Esophagus muscularis mucosa (tissue), 4 donors: ENCODE results near the gene KPNA5. TPM values are rescaled to one million over a fixed set of nuclear protein-coding genes. Genes with fewer than 3 reads are reported as not detected.
"Not testable (repeated sequence)": the region's sequence is repeated elsewhere in the genome, so short reads cannot be mapped to it uniquely, and the experiment has no call there.

ENCODE experiments used
- DNase-seq: peaks from one replicate; pipeline ENCODE4 v3.0.0-alpha.2; 2017; ENCODE audit errors: extremely low spot score
- H3K27ac ChIP-seq, 4 donors: fragments of 200-600 bp; sonication (generic); replicated peaks in 1 of 4; 1 replicate in 3 of 4; 2 replicates in 1 of 4; pipeline ENCODE4 v1.5.1; 2016 to 2019; ENCODE audit warnings: mild to moderate bottlenecking in 1 of 4
- H3K27me3 ChIP-seq, 4 donors: fragments of 200-600 bp; sonication (generic); one replicate each; pipeline versions ENCODE4 v1.5.1 to v1.6.0; 2016 to 2019
- H3K36me3 ChIP-seq, 4 donors: fragments of 200-600 bp; sonication (generic); one replicate each; pipeline ENCODE4 v1.5.1; 2016 to 2019
- H3K4me1 ChIP-seq, 4 donors: fragments of 200-600 bp; sonication (generic); one replicate each; pipeline ENCODE4 v1.5.1; 2016 to 2019
- H3K4me3 ChIP-seq, 4 donors: fragments of 200-600 bp; sonication (generic); 1 replicate in 2 of 4; 2 replicates in 2 of 4; pipeline ENCODE4 v1.5.1; 2016 to 2019; ENCODE audit warnings: mild to moderate bottlenecking in 4 of 4, moderate library complexity in 1 of 4
- H3K9me3 ChIP-seq, 4 donors: fragments of 200-600 bp; sonication (generic); 1 replicate in 3 of 4; 2 replicates in 1 of 4; pipeline ENCODE4 v1.5.1; 2016 to 2019
- EP300 ChIP-seq: sonication (generic); formaldehyde crosslinking; IDR thresholded peaks from one replicate; pipeline ENCODE4 v1.6.1; 2017; ENCODE audit warnings: antibody characterized with exemption
- POLR2A ChIP-seq: fragments of 450-650 bp; IDR thresholded peaks from one replicate; pipeline ENCODE4 v1.6.1; 2017; ENCODE audit warnings: antibody characterized with exemption, moderate library complexity, mild to moderate bottlenecking, low read depth
- POLR2AphosphoS5 ChIP-seq, 2 donors: sonication (generic); formaldehyde crosslinking; IDR thresholded peaks; one replicate each; pipeline ENCODE4 v1.6.1; 2017; ENCODE audit warnings: antibody characterized with exemption in 2 of 2
- WGBS: methylation state at CpG from one replicate; pipeline ENCODE4 v1.1.5; 2018; 5-methylcytosine and 5-hydroxymethylcytosine counted together
- intact Hi-C: fragments of 100-400 bp; cut with DNase I; formaldehyde crosslinking; loops from one replicate; pipeline ENCODE4 v1.15.1; 2023
- total RNA-seq, 4 donors: library from RNA; depleted of rRNA; stranded (reverse); fragments of >200 nt; gene quantifications; one replicate each; pipeline versions ENCODE4 v1.1.0 to v1.2.1, GENCODE V29; 2016
- TF ChIP-seq, protein P1 (sequence below), 3 experiments: fragments of 200-600 bp in 2 of 3; fragments of 450-650 bp in 1 of 3; sonication (generic) in 2 of 3; IDR thresholded peaks; one replicate each; pipeline ENCODE4 v1.5.1; 2017 to 2019; ENCODE audit warnings: antibody characterized with exemption in 3 of 3, mild to moderate bottlenecking in 2 of 3, moderate library complexity in 1 of 3

Gene KPNA5
- total RNA-seq, 4 donors from 2014 or later, result 8.7 to 15.0 (median 12.7) TPM

DNA sequence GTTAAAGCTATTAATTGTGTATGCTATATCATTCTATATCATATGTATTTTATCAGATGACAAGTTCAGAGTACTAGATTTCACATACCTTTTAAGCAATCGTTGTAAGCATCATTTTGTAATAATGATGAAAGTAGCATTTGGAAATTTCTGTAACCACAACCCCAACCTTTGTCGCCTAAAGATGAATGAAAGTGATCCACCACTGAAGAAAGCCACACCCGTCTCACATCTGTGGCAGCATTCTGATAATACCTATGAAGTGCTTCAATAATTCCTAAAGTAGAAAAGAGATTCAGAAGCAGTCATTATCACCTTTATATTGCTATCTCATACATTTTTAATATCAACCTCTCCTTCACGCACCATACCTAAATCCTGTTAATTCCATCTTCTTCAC is 29.1 kb upstream of the KPNA5 start:
- Histone ChIP-seq H3K27ac (no peak overlapping the region), H3K27me3 (no peaks in the 10 kb centered on the region), H3K9me3 (no peaks in the 10 kb centered on the region), H3K36me3 (peaks cover 4 to 60% (median 17%) of the 10 kb centered on the region in 4 donors), H3K4me3 (no peak overlapping the region), H3K4me1 (no peaks in the 10 kb centered on the region)
- DNase-seq, result no peak
- TF ChIP-seq POLR2AphosphoS5 (IDR thresholded peaks at IDR 0.05) (no peak), EP300 (no peak), POLR2A (no peak)
- TF ChIP-seq, protein P1, sequence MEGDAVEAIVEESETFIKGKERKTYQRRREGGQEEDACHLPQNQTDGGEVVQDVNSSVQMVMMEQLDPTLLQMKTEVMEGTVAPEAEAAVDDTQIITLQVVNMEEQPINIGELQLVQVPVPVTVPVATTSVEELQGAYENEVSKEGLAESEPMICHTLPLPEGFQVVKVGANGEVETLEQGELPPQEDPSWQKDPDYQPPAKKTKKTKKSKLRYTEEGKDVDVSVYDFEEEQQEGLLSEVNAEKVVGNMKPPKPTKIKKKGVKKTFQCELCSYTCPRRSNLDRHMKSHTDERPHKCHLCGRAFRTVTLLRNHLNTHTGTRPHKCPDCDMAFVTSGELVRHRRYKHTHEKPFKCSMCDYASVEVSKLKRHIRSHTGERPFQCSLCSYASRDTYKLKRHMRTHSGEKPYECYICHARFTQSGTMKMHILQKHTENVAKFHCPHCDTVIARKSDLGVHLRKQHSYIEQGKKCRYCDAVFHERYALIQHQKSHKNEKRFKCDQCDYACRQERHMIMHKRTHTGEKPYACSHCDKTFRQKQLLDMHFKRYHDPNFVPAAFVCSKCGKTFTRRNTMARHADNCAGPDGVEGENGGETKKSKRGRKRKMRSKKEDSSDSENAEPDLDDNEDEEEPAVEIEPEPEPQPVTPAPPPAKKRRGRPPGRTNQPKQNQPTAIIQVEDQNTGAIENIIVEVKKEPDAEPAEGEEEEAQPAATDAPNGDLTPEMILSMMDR (IDR thresholded peaks at IDR 0.05), result no peak
- intact Hi-C loops, result no loop called here
- WGBS, result 90% methylated on average over 4 of the region's 4 CpGs

DNA sequence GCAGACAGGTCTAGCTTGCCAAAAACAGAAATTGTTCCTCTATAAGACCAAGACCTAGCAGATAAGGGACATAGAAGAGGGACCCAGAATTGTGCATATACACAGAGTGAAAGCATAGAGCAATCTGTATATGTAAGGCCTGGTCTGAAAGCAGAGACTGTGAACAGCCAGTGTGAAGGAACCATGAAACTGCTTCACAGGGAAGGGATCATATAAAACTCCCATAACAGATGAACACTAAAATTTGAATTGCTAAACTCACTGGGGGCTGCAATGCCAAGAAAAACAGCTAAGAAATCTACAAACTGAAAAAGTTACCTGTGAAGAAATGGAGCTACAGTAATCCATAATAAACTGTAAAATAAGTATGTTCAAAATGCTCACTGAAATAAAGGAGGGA is 19.4 kb upstream of the KPNA5 start:
- Histone ChIP-seq H3K27me3 (no peaks in the 10 kb centered on the region), H3K4me1 (peaks cover 14 to 22% (median 18%) of the 10 kb centered on the region in 4 donors), H3K27ac (no peak overlapping the region), H3K36me3 (peaks cover 0 to 18% (median 12%) of the 10 kb centered on the region in 4 donors), H3K9me3 (no peaks in the 10 kb centered on the region), H3K4me3 (no peak overlapping the region)
- TF ChIP-seq POLR2A, result no peak
- intact Hi-C loops, result no loop called here
- no peak for DNase-seq

DNA sequence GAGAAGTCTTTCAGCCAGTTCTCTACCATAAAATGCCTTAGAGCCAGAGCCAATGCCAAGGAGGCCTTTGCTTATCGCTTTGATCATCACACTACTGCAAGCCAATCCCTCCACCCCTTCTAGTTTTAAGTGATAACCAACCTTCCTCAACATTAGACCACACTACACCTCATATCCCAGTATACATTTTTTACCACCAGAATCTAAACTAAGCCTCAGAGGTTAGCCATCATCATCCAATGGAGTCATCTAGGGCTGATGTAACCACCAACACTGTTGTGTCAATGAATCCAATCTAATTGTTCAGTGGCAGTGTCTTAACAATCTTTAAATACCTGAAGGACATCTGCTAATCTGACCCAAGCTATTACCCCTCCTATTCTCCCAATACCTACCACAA is 18.8 kb upstream of the KPNA5 start:
- DNase-seq, result no peak
- intact Hi-C loops, result no loop called here
- H3K4me1 ChIP-seq, result peaks cover 15 to 28% (median 24%) of the 10 kb centered on the region in 4 donors
- no peak overlapping the region for H3K4me3 ChIP-seq
- no peak overlapping the region for H3K27ac ChIP-seq
- no peaks in the 10 kb centered on the region for H3K9me3 ChIP-seq
- H3K27me3 ChIP-seq, result no peaks in the 10 kb centered on the region
- TF ChIP-seq POLR2A, result no peak
- no peak for TF ChIP-seq POLR2AphosphoS5 (IDR thresholded peaks at IDR 0.05)
- TF ChIP-seq, protein P1 (IDR thresholded peaks at IDR 0.05), result no peak
- TF ChIP-seq EP300, result no peak
- H3K36me3 ChIP-seq, result peaks cover 0 to 16% (median 12%) of the 10 kb centered on the region in 4 donors
- WGBS, result 100% methylated on average over 1 of the region's 1 CpG

DNA sequence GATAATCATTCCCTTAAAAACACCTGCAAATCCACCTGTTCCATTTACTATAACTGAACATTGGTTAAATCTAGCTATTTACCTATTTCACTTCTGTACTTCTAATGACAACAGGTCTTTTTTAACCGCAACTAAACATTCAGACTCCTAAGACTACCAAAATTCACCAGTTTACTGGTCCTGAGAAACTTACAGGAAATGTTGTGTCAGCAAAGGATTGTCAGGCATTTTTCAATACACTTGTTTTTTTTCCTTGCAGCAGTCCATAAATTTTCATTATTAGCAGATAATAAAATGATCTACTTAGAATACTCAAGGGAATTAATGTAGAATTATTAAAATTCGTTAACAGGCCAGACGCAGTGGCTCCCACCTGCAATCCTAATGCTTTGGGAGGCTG is 17.7 kb upstream of the KPNA5 start:
- H3K9me3 ChIP-seq, result no peaks in the 10 kb centered on the region
- peaks cover 0 to 6% (median 3%) of the 10 kb centered on the region in 4 donors for H3K36me3 ChIP-seq
- TF ChIP-seq POLR2AphosphoS5 (IDR thresholded peaks at IDR 0.05) (no peak), POLR2A (no peak), EP300 (no peak)
- TF ChIP-seq, protein P1 (IDR thresholded peaks at IDR 0.05), result no peak
- peaks cover 15 to 38% (median 33%) of the 10 kb centered on the region in 4 donors for H3K4me1 ChIP-seq
- no peak overlapping the region for H3K27ac ChIP-seq
- WGBS, result 91% methylated on average over 3 of the region's 3 CpGs
- no peaks in the 10 kb centered on the region for H3K27me3 ChIP-seq
- intact Hi-C loops, result no loop called here
- H3K4me3 ChIP-seq, result no peak overlapping the region
- no peak for DNase-seq

DNA sequence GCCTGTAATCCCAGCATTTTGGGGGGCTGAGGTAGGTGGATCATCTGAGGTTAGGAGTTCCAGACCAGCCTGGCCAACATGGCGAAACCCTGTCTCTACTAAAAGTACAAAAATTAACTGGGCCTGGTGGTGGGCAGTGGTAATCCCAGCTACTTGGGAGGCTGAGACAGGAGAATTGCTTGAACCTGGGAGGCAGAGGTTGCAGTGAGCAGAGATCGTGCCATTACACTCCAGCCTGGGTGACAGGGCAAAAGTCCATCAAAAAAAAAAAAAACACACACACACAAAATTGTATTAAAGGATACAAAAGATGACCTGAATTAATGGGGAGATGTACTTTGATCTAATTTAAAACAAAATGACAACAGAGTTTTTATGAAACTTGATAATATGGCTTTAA is 16.8 kb upstream of the KPNA5 start:
- H3K27ac ChIP-seq, DNase-seq, H3K36me3 ChIP-seq, H3K27me3 ChIP-seq, intact Hi-C loops, H3K4me3 ChIP-seq, H3K9me3 ChIP-seq: not testable (repeated sequence)
- WGBS, result 95% methylated on average over 2 of the region's 2 CpGs
- peaks cover 15 to 38% (median 33%) of the 10 kb centered on the region in 4 donors for H3K4me1 ChIP-seq

DNA sequence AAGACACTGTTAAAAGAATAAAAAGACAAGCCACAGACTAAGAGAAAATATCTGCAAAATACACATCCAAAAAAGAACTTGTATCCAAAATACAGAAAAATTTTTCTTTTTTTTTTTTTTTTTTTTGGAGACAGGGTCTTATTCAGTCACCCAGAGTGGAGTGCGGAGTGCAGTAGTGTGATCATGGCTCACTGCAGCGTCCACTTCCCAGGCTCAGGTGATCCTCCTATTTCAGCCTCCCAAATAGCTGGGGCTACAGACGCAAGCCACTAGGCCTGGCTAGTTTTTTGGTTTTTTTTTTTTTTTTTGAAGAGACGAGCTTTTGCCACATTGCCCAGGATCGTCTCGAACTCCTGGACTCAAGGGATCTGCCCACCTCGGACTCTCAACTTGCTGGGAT is 15.5 kb upstream of the KPNA5 start:
- intact Hi-C loops, result no loop called here
- Histone ChIP-seq H3K4me3 (no peak overlapping the region), H3K4me1 (peaks cover 15 to 38% (median 33%) of the 10 kb centered on the region in 4 donors), H3K9me3 (no peaks in the 10 kb centered on the region), H3K27ac (no peak overlapping the region), H3K27me3 (no peaks in the 10 kb centered on the region), H3K36me3 (no peaks in the 10 kb centered on the region)
- TF ChIP-seq POLR2AphosphoS5 (IDR thresholded peaks at IDR 0.05), result no peak
- TF ChIP-seq EP300, result no peak
- TF ChIP-seq POLR2A, result no peak
- TF ChIP-seq, protein P1 (IDR thresholded peaks at IDR 0.05), result no peak
- WGBS, result 81% methylated on average over 7 of the region's 7 CpGs
- no peak for DNase-seq
